ENCODE data around the gene MC5R.
"Not testable (repeated sequence)": the region's sequence is repeated elsewhere in the genome, so short reads cannot be mapped to it uniquely, and the experiment has no call there.

The MC5R gene

GRCh38 chr18:13809043-13809430 is 14.9 kb upstream of the MC5R start:
- no peak for FAIRE-seq
- DNase-seq (ENCODE audit: insufficient read length): no peak

GRCh38 chr18:13809531-13810255 is 14.3 kb upstream of the MC5R start:
- FAIRE-seq (no peak), DNase-seq (ENCODE audit: insufficient read length) (no peak)
- TF ChIP-seq TAF1 (IDR thresholded peaks at IDR 0.05; ENCODE audit: borderline replicate concordance, low read depth, low read length): no peak

More at GRCh38 chr18:13809043-13809430, 14.9 kb upstream of the MC5R start:
- TF ChIP-seq POLR2A (IDR thresholded peaks at IDR 0.05; ENCODE audit: low read depth, low read length): no peak
- TF ChIP-seq POLR2AphosphoS5 (IDR thresholded peaks at IDR 0.05; ENCODE audit: low read depth, low read length): no peak
- no peak for TF ChIP-seq TAF1 (IDR thresholded peaks at IDR 0.05; ENCODE audit: borderline replicate concordance, low read depth, low read length)

GRCh38 chr18:13810950-13811485 is 12.9 kb upstream of the MC5R start:
- DNase-seq (ENCODE audit: insufficient read length) (no peak), FAIRE-seq (no peak)
- TF ChIP-seq TAF1 (IDR thresholded peaks at IDR 0.05; ENCODE audit: borderline replicate concordance, low read depth, low read length) (no peak), POLR2A (IDR thresholded peaks at IDR 0.05; ENCODE audit: low read depth, low read length) (no peak), POLR2AphosphoS5 (IDR thresholded peaks at IDR 0.05; ENCODE audit: low read depth, low read length) (no peak)

- DNase-seq (ENCODE audit: insufficient read length) (no peak), FAIRE-seq (no peak)
- TF ChIP-seq POLR2A (IDR thresholded peaks at IDR 0.05; ENCODE audit: low read depth, low read length) (no peak), TAF1 (IDR thresholded peaks at IDR 0.05; ENCODE audit: borderline replicate concordance, low read depth, low read length) (no peak), POLR2AphosphoS5 (IDR thresholded peaks at IDR 0.05; ENCODE audit: low read depth, low read length) (no peak)
These were observed 12.0 kb upstream of the MC5R start for GRCh38 chr18:13811993-13812392.

GRCh38 chr18:13813271-13813849 is 10.6 kb upstream of the MC5R start:
- TF ChIP-seq POLR2AphosphoS5 (IDR thresholded peaks at IDR 0.05; ENCODE audit: low read depth, low read length): no peak
- TF ChIP-seq TAF1 (IDR thresholded peaks at IDR 0.05; ENCODE audit: borderline replicate concordance, low read depth, low read length): no peak
- TF ChIP-seq POLR2A (IDR thresholded peaks at IDR 0.05; ENCODE audit: low read depth, low read length): no peak
- FAIRE-seq (peak; percentile 74), DNase-seq (ENCODE audit: insufficient read length) (peak; percentile 35)

- TF ChIP-seq POLR2A (IDR thresholded peaks at IDR 0.05; ENCODE audit: low read depth, low read length): no peak
- no peak for TF ChIP-seq TAF1 (IDR thresholded peaks at IDR 0.05; ENCODE audit: borderline replicate concordance, low read depth, low read length)
- TF ChIP-seq POLR2AphosphoS5 (IDR thresholded peaks at IDR 0.05; ENCODE audit: low read depth, low read length): no peak
- DNase-seq (ENCODE audit: insufficient read length) (no peak), FAIRE-seq (no peak)
These were observed 2.3 kb downstream of the MC5R start for GRCh38 chr18:13826209-13826608.

GRCh38 chr18:13831864-13832508 is 8.0 kb downstream of the MC5R start:
- FAIRE-seq (no peak), DNase-seq (ENCODE audit: insufficient read length) (no peak)
- TF ChIP-seq TAF1 (IDR thresholded peaks at IDR 0.05; ENCODE audit: borderline replicate concordance, low read depth, low read length) (no peak), POLR2AphosphoS5 (IDR thresholded peaks at IDR 0.05; ENCODE audit: low read depth, low read length) (no peak), POLR2A (IDR thresholded peaks at IDR 0.05; ENCODE audit: low read depth, low read length) (no peak)

GRCh38 chr18:13834496-13835015 is 10.6 kb downstream of the MC5R start:
- DNase-seq (ENCODE audit: insufficient read length) (no peak), FAIRE-seq (no peak)
- TF ChIP-seq POLR2AphosphoS5 (IDR thresholded peaks at IDR 0.05; ENCODE audit: low read depth, low read length): no peak
- no peak for TF ChIP-seq POLR2A (IDR thresholded peaks at IDR 0.05; ENCODE audit: low read depth, low read length)
- TF ChIP-seq TAF1 (IDR thresholded peaks at IDR 0.05; ENCODE audit: borderline replicate concordance, low read depth, low read length): no peak

- TF ChIP-seq POLR2AphosphoS5 (IDR thresholded peaks at IDR 0.05; ENCODE audit: low read depth, low read length) (no peak), POLR2A (IDR thresholded peaks at IDR 0.05; ENCODE audit: low read depth, low read length) (no peak), TAF1 (IDR thresholded peaks at IDR 0.05; ENCODE audit: borderline replicate concordance, low read depth, low read length) (no peak)
- FAIRE-seq: no peak
- DNase-seq (ENCODE audit: insufficient read length): no peak
These were observed 11.3 kb downstream of the MC5R start for GRCh38 chr18:13835202-13835601.

GRCh38 chr18:13836559-13836958 is 12.6 kb downstream of the MC5R start:
- TF ChIP-seq TAF1 (IDR thresholded peaks at IDR 0.05; ENCODE audit: borderline replicate concordance, low read depth, low read length): no peak
- TF ChIP-seq POLR2AphosphoS5 (IDR thresholded peaks at IDR 0.05; ENCODE audit: low read depth, low read length): no peak
- no peak for TF ChIP-seq POLR2A (IDR thresholded peaks at IDR 0.05; ENCODE audit: low read depth, low read length)
- no peak for FAIRE-seq
- DNase-seq (ENCODE audit: insufficient read length): no peak

- DNase-seq (ENCODE audit: insufficient read length) (no peak), FAIRE-seq (no peak)
- no peak for TF ChIP-seq POLR2A (IDR thresholded peaks at IDR 0.05; ENCODE audit: low read depth, low read length)
- TF ChIP-seq POLR2AphosphoS5 (IDR thresholded peaks at IDR 0.05; ENCODE audit: low read depth, low read length): no peak
- no peak for TF ChIP-seq TAF1 (IDR thresholded peaks at IDR 0.05; ENCODE audit: borderline replicate concordance, low read depth, low read length)
These were observed 25.8 kb downstream of the MC5R start for GRCh38 chr18:13849791-13850190.

- not testable (repeated sequence) for FAIRE-seq; DNase-seq (ENCODE audit: insufficient read length)
These were observed 38.9 kb downstream of the MC5R start for GRCh38 chr18:13862898-13863297.

All from GM12892 (cell line).